K562 (cell line): ENCODE data around the gene ALG11. TPM values are rescaled to one million over a fixed set of nuclear protein-coding genes. Genes with fewer than 3 reads are reported as not detected.

Experiments used
- BRD9 ChIP-seq: fragments of 450-650 bp; IDR thresholded peaks from 2 replicates; pipeline ENCODE4 v1.6.1; 2018; ENCODE audit warnings: low read depth; ENCODE audit not compliant: partially characterized antibody
- BRF1 ChIP-seq: IDR thresholded peaks from 3 replicates; pipeline ENCODE4 v1.6.1; 2011; ENCODE audit warnings: borderline replicate concordance, mild to moderate bottlenecking; ENCODE audit not compliant: insufficient read length; ENCODE audit errors: extremely low read depth
- C11orf30 ChIP-seq: fragments of 450-650 bp; IDR thresholded peaks from 2 replicates; pipeline ENCODE4 v1.6.1; 2016; ENCODE audit warnings: low read depth, mild to moderate bottlenecking
- CCNT2 ChIP-seq: IDR thresholded peaks from 2 replicates; pipeline ENCODE4 v1.6.1; 2011; ENCODE audit warnings: borderline replicate concordance, low read depth, mild to moderate bottlenecking, moderate library complexity, mixed read lengths, low read length; ENCODE audit not compliant: insufficient read length; ENCODE audit errors: extremely low read depth
- NFXL1 ChIP-seq: fragments of 450-650 bp; formaldehyde crosslinking; IDR thresholded peaks from 2 replicates; pipeline ENCODE4 v1.4.0; 2021; ENCODE audit warnings: mild to moderate bottlenecking
- POLR2AphosphoS5 ChIP-seq: IDR thresholded peaks from 2 replicates; pipeline ENCODE4 v1.6.1; 2011; ENCODE audit warnings: mild to moderate bottlenecking, low read depth, low read length, moderate library complexity; ENCODE audit not compliant: control insufficient read depth, insufficient read depth
- RHOXF2B ChIP-seq: fragments of 250-450 bp; sonication (Bioruptor Pico); conservative IDR thresholded peaks from 2 replicates; pipeline ENCODE4 v1.5.1; 2021
- SAP30 ChIP-seq: fragments of 200-600 bp; sonication (generic); IDR thresholded peaks from 2 replicates; pipeline ENCODE4 v1.6.1; 2012; ENCODE audit warnings: borderline replicate concordance, low read depth, mild to moderate bottlenecking, moderate library complexity, low read length, control low read depth, inconsistent platforms; ENCODE audit not compliant: insufficient read depth, poor library complexity, severe bottlenecking
- ZNF212 ChIP-seq: fragments of 450-650 bp; formaldehyde crosslinking; IDR thresholded peaks from 2 replicates; pipeline ENCODE4 v1.4.0; 2020; ENCODE audit warnings: mild to moderate bottlenecking
- ZNF24 ChIP-seq: fragments of 450-650 bp; IDR thresholded peaks from 2 replicates; pipeline ENCODE4 v1.6.1; 2016
- ZNF76 ChIP-seq: fragments of 250-450 bp; sonication (Bioruptor Pico); IDR thresholded peaks from 2 replicates; pipeline ENCODE4 v1.4.0; 2020; ENCODE audit warnings: mild to moderate bottlenecking, moderate library complexity, borderline replicate concordance
- ZNF766 ChIP-seq: fragments of 200-800 bp; sonication (Bioruptor generic); conservative IDR thresholded peaks from 2 replicates; pipeline ENCODE4 v1.6.1; 2016; ENCODE audit warnings: missing genetic modification characterization, missing compliant biosample characterization
- polyA plus RNA-seq, 8 experiments: library from polyadenylated mRNA; depleted of rRNA in 4 of 8; stranded (reverse) in 5 of 8; unstranded in 3 of 8; fragments of >200 nt; fragmentation: Nextera tagmentation in 2 of 8; fragmentation: Illumina TruSeq in 1 of 8; extraction: Ambion mirVana in 2 of 8; extraction: Trizol in 1 of 8; gene quantifications; 2 replicates each; pipeline versions ENCODE4 v1.2.1 to v1.2.3, GENCODE V29; 2011 to 2014; ENCODE audit warnings: inconsistent platforms in 1 of 8, missing spikeins in 1 of 8
- total RNA-seq, 7 experiments: library from RNA; depleted of rRNA in 6 of 7; stranded (reverse); fragments of >200 nt in 6 of 7; fragmentation: Illumina TruSeq in 2 of 7; extraction: Trizol in 2 of 7; gene quantifications; 2 replicates each; pipeline versions ENCODE4 v1.2.1 to v1.2.3, GENCODE V29; 2011 to 2021; ENCODE audit warnings: low replicate concordance in 1 of 7
- TF ChIP-seq, protein P1 (sequence below): fragments of 200-400 bp; formaldehyde crosslinking; IDR thresholded peaks from 2 replicates; pipeline ENCODE4 v1.6.1; 2017; ENCODE audit warnings: mild to moderate bottlenecking, low read depth, low read length, moderate library complexity
- TF ChIP-seq, protein P2 (sequence below): fragments of 250-450 bp; sonication (Bioruptor Pico); IDR thresholded peaks from 2 replicates; pipeline ENCODE4 v1.8.0; 2022; ENCODE audit warnings: inconsistent platforms, mild to moderate bottlenecking, moderate library complexity, borderline replicate concordance
- TF ChIP-seq, protein P3 (sequence below): fragments of 450-650 bp; conservative IDR thresholded peaks from 2 replicates; pipeline ENCODE4 v1.6.1; 2016; ENCODE audit warnings: missing genetic modification characterization, low read depth, mild to moderate bottlenecking, control low read depth, missing compliant biosample characterization
- TF ChIP-seq, protein P4 (sequence below): fragments of 150-350 bp; IDR thresholded peaks from 2 replicates; pipeline ENCODE4 v1.6.1; 2014; ENCODE audit warnings: low read depth, mild to moderate bottlenecking, low read length, borderline replicate concordance
- TF ChIP-seq, protein P5 (sequence below), 3 experiments: IDR thresholded peaks in 2 of 3; conservative IDR thresholded peaks in 1 of 3; 2 replicates each; pipeline ENCODE4 v1.5.1; 2011 to 2012; ENCODE audit warnings: low read length in 3 of 3, mild to moderate bottlenecking in 3 of 3, control low read depth in 2 of 3, improper control_type of control experiment in 1 of 3, inconsistent platforms in 1 of 3, low read depth in 1 of 3, mixed read lengths in 1 of 3, moderate library complexity in 1 of 3; ENCODE audit not compliant: insufficient read depth in 2 of 3

Gene ALG11
- total and polyA plus RNA-seq, 9 of the 15 experiments (the other 6 are each of a cell fraction or from before 2014, with no cell fraction given): 7.3 to 19.2 (median 16.3) TPM

DNA sequence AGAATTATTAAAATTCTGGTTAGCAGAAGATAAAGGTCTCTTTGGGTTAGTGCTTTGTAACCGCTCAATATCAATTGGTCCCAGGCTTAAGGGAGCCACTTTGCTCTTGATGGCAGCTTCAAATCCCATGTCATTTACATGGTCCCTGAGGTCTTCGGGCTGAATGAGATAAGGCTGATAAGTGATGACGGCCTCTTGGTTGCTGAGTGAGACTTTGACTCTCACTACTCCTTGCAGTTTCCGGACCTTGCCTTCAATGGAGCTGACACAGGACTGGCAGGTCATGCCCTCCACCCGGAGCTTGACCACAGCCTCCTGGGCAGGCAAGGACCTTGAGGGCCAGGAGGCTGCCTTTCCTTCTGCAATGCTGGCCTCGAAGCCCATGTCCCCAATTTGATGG, 37.7 kb upstream of the ALG11 start (continued):
- TF ChIP-seq, protein P1, sequence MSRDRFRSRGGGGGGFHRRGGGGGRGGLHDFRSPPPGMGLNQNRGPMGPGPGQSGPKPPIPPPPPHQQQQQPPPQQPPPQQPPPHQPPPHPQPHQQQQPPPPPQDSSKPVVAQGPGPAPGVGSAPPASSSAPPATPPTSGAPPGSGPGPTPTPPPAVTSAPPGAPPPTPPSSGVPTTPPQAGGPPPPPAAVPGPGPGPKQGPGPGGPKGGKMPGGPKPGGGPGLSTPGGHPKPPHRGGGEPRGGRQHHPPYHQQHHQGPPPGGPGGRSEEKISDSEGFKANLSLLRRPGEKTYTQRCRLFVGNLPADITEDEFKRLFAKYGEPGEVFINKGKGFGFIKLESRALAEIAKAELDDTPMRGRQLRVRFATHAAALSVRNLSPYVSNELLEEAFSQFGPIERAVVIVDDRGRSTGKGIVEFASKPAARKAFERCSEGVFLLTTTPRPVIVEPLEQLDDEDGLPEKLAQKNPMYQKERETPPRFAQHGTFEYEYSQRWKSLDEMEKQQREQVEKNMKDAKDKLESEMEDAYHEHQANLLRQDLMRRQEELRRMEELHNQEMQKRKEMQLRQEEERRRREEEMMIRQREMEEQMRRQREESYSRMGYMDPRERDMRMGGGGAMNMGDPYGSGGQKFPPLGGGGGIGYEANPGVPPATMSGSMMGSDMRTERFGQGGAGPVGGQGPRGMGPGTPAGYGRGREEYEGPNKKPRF: no peak
- TF ChIP-seq BRF1: no peak
- TF ChIP-seq BRD9: no peak
- no peak for TF ChIP-seq ZNF212 (CRISPR knock-in tag)
- no peak for TF ChIP-seq POLR2AphosphoS5
- no peak for TF ChIP-seq SAP30
- TF ChIP-seq NFXL1 (CRISPR knock-in tag): no peak
- TF ChIP-seq ZNF24: no peak
- TF ChIP-seq, protein P2, sequence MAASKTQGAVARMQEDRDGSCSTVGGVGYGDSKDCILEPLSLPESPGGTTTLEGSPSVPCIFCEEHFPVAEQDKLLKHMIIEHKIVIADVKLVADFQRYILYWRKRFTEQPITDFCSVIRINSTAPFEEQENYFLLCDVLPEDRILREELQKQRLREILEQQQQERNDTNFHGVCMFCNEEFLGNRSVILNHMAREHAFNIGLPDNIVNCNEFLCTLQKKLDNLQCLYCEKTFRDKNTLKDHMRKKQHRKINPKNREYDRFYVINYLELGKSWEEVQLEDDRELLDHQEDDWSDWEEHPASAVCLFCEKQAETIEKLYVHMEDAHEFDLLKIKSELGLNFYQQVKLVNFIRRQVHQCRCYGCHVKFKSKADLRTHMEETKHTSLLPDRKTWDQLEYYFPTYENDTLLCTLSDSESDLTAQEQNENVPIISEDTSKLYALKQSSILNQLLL: no peak
- TF ChIP-seq C11orf30: no peak
- TF ChIP-seq, protein P3, sequence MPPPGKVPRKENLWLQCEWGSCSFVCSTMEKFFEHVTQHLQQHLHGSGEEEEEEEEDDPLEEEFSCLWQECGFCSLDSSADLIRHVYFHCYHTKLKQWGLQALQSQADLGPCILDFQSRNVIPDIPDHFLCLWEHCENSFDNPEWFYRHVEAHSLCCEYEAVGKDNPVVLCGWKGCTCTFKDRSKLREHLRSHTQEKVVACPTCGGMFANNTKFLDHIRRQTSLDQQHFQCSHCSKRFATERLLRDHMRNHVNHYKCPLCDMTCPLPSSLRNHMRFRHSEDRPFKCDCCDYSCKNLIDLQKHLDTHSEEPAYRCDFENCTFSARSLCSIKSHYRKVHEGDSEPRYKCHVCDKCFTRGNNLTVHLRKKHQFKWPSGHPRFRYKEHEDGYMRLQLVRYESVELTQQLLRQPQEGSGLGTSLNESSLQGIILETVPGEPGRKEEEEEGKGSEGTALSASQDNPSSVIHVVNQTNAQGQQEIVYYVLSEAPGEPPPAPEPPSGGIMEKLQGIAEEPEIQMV (tag): no peak
- TF ChIP-seq, protein P4, sequence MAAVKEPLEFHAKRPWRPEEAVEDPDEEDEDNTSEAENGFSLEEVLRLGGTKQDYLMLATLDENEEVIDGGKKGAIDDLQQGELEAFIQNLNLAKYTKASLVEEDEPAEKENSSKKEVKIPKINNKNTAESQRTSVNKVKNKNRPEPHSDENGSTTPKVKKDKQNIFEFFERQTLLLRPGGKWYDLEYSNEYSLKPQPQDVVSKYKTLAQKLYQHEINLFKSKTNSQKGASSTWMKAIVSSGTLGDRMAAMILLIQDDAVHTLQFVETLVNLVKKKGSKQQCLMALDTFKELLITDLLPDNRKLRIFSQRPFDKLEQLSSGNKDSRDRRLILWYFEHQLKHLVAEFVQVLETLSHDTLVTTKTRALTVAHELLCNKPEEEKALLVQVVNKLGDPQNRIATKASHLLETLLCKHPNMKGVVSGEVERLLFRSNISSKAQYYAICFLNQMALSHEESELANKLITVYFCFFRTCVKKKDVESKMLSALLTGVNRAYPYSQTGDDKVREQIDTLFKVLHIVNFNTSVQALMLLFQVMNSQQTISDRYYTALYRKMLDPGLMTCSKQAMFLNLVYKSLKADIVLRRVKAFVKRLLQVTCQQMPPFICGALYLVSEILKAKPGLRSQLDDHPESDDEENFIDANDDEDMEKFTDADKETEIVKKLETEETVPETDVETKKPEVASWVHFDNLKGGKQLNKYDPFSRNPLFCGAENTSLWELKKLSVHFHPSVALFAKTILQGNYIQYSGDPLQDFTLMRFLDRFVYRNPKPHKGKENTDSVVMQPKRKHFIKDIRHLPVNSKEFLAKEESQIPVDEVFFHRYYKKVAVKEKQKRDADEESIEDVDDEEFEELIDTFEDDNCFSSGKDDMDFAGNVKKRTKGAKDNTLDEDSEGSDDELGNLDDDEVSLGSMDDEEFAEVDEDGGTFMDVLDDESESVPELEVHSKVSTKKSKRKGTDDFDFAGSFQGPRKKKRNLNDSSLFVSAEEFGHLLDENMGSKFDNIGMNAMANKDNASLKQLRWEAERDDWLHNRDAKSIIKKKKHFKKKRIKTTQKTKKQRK: no peak
- TF ChIP-seq, protein P5, sequence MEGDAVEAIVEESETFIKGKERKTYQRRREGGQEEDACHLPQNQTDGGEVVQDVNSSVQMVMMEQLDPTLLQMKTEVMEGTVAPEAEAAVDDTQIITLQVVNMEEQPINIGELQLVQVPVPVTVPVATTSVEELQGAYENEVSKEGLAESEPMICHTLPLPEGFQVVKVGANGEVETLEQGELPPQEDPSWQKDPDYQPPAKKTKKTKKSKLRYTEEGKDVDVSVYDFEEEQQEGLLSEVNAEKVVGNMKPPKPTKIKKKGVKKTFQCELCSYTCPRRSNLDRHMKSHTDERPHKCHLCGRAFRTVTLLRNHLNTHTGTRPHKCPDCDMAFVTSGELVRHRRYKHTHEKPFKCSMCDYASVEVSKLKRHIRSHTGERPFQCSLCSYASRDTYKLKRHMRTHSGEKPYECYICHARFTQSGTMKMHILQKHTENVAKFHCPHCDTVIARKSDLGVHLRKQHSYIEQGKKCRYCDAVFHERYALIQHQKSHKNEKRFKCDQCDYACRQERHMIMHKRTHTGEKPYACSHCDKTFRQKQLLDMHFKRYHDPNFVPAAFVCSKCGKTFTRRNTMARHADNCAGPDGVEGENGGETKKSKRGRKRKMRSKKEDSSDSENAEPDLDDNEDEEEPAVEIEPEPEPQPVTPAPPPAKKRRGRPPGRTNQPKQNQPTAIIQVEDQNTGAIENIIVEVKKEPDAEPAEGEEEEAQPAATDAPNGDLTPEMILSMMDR (IDR thresholded peaks at IDR 0.05 in 2 of 3, conservative IDR thresholded peaks at IDR 0.05 in 1 of 3; ENCODE audit: insufficient read depth in 2 of 3, low read depth in 1 of 3, low read length in 3 of 3): no peak
- TF ChIP-seq CCNT2: no peak
- no peak for TF ChIP-seq ZNF76 (CRISPR knock-in tag)
- TF ChIP-seq RHOXF2B (CRISPR knock-in tag): no peak
- TF ChIP-seq ZNF766 (CRISPR knock-in tag): no peak
